22Rv1 (cell line): Measurements from ENCODE around the gene ELP1.

Experiments
- ZFX ChIP-seq: fragments of 450-650 bp; IDR thresholded peaks from 2 replicates; pipeline ENCODE4 v1.6.1; 2017; ENCODE audit warnings: antibody characterized with exemption, borderline replicate concordance
- TF ChIP-seq, protein P1 (sequence below): fragments of 450-650 bp; IDR thresholded peaks from 2 replicates; pipeline ENCODE4 v1.5.1; 2017; ENCODE audit warnings: mild to moderate bottlenecking

DNA sequence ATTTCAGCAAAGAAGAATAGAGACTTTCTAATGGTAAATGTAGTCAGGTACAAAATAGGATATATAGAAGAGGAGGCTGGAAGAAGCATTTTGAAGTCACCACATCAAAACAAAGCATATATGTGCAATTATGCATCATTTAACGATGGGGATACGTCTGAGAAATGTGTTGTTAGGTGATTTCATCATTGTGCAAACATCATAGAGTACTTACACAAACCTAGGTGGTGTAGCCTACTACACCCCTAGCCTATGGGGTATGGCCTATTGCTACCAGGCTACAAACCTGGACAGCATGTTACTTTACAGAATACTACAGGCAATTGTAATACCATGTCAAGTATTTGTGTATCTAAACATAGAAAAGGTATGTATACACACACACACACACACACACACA lies 28.4 kb downstream of the ELP1 start:
- TF ChIP-seq, protein P1, sequence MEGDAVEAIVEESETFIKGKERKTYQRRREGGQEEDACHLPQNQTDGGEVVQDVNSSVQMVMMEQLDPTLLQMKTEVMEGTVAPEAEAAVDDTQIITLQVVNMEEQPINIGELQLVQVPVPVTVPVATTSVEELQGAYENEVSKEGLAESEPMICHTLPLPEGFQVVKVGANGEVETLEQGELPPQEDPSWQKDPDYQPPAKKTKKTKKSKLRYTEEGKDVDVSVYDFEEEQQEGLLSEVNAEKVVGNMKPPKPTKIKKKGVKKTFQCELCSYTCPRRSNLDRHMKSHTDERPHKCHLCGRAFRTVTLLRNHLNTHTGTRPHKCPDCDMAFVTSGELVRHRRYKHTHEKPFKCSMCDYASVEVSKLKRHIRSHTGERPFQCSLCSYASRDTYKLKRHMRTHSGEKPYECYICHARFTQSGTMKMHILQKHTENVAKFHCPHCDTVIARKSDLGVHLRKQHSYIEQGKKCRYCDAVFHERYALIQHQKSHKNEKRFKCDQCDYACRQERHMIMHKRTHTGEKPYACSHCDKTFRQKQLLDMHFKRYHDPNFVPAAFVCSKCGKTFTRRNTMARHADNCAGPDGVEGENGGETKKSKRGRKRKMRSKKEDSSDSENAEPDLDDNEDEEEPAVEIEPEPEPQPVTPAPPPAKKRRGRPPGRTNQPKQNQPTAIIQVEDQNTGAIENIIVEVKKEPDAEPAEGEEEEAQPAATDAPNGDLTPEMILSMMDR: no peak
- no peak for TF ChIP-seq ZFX
